MM.1S (cell line): Measurements from ENCODE around the gene SPNS2.

Experiments used
- CTCF ChIP-seq: fragments of 300-600 bp; sonication (generic); IDR thresholded peaks from 2 replicates; pipeline ENCODE4 v1.5.1; 2016; ENCODE audit warnings: antibody characterized with exemption, low read length, mixed read lengths
- EZH2 ChIP-seq: fragments of 300-600 bp; sonication (generic); optimal IDR thresholded peaks from 2 replicates; pipeline ENCODE3; 2017; ENCODE audit warnings: low read depth, mild to moderate bottlenecking, antibody characterized with exemption, low read length, mixed read lengths
- EZH2phosphoT487 ChIP-seq: fragments of 300-600 bp; sonication (generic); IDR thresholded peaks from 2 replicates; pipeline ENCODE4 v1.6.1; 2018; ENCODE audit warnings: antibody characterized with exemption, low read length

DNA sequence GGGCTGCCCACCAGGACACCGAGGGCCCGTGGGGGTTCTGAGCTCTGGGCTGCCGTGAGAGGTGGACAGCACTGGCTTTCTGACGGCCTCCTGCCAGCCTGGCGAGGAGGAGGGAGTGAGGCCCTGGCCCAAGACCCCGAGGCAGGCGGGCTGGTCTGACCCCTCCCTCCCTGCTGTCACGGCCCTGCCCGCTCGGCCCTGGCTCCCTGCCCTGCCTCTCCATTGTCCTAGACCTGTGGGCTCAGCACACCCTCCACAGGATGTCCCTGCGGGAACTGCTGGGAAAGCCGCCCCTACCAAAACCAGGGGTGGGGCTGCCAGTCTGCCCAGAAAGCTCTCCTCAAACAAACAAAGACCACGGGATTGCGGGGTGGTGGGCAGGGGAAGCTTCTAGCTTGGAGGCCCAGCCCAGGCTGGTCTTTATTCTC, 20.7 kb downstream of the SPNS2 start:
- TF ChIP-seq EZH2 = no peak
- TF ChIP-seq CTCF = no peak
- TF ChIP-seq EZH2phosphoT487 = no peak
